ENCODE data around the gene HEY2.
"Not testable (repeated sequence)": the region's sequence is repeated elsewhere in the genome, so short reads cannot be mapped to it uniquely, and the experiment has no call there.

HEY2 gene

DNA sequence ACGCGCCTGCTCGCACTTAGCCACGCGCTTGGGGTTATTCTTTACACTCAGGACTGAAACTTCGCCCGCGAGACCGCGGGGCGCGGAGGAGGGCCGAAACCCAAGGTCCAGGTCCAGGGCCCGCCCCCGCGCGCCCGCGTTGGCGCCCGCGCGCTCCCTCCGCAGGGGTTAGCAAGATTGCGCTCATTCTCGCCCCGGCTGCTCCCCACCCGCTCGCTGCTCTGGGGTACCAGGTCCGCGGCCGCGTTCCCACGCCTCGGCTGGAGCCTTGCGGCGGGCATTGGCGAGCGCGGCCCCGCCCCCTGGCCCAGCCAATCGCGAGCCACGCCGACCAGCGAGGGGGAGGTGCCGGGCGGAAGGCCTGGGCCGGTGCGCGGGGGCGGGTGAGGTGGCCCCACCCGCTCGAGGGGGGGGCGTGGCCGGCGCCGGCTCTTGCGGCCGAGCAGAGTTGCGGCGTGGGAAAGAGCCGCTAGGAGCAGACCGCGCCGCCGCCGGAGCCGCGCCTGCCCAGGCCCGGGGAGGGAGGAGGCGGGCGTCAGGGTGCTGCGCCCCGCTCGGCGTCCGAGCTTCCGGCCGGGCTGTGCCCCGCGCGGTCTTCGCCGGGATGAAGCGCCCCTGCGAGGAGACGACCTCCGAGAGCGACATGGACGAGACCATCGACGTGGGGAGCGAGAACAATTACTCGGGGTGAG, at the start of gene HEY2:
Gene HEY2, plus strand, starts transcription at position 460 of the 692 bp plus-strand sequence. Its CDS starts 145 bp downstream, at position 605.
- no peak for DNase-seq (ENCODE audit: low read depth, low spot score)

DNA sequence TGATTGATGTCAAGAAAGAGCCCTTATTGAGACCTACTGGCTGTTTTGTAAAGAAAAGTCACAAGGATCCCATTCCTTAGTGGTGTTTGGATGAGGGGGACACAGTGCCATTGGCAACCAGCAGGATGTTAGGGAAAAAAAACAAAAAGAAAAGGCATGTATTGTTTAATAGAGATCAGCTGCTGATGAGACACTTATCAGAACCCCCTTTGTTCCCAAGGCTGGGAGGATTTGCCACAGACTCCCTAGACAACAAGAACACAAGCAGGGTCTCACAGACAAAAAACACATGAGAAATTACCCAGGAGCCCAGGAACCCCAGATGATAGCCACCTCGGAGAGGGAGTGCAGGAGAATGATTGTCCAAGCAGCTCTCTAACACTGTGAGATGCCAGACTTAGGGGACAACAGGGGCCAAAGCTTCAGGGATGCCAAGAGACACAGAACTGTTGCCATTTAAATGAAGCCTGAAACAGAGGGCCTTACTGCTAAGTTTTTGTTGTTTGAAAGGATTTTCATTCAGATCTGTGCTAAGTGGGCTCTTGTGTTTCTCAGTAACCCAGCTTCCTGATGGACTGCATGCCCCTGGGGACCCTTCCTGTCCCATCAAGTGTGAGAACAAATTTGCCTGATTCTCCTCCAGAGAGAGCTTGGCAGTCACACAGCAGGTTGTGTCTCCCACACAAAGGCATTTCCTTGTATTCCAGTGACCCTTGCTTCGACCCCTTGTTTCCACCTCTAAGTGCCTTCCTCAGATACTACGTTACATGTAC, 48.7 kb upstream of the HEY2 start:
- DNase-seq (ENCODE audit: low read depth, low spot score), result no peak

DNA sequence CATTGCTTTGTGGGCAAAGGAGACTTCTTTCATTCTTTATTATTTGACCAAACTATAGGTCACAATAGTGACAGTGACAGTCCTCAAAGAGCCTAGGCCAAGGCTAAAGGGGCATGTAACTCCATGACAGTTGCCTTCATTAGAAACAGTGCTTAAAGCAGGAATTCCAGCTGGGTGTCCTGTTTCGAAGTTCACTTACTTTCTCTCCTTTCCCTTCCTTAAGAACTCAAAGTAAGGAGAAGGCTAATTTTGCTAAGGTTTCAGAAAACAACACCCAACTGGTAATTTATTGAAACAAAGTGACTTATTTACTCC, 48.1 kb upstream of the HEY2 start:
- DNase-seq (ENCODE audit: low read depth, low spot score), result no peak

DNA sequence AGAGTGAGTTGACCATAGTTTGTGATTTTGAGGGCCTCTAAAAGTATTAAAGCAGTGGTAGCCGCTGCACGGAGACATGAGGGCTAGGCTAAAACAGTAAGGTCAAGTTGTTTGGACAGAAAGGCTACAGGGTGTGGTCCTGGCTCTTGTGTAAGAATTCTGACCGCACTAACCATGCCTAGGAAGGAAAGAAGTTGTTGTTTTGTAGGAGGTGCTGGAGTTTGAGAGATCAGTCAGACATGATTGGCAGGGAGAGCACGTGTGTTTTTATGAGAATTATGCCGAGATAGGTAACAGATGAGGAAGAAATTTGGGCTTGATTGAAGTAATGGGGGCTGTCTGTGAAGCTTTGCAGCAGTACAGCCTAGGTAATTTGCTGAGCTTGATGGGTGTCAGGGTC, 45.5 kb upstream of the HEY2 start:
- DNase-seq (ENCODE audit: low read depth, low spot score), result not testable (repeated sequence)

DNA sequence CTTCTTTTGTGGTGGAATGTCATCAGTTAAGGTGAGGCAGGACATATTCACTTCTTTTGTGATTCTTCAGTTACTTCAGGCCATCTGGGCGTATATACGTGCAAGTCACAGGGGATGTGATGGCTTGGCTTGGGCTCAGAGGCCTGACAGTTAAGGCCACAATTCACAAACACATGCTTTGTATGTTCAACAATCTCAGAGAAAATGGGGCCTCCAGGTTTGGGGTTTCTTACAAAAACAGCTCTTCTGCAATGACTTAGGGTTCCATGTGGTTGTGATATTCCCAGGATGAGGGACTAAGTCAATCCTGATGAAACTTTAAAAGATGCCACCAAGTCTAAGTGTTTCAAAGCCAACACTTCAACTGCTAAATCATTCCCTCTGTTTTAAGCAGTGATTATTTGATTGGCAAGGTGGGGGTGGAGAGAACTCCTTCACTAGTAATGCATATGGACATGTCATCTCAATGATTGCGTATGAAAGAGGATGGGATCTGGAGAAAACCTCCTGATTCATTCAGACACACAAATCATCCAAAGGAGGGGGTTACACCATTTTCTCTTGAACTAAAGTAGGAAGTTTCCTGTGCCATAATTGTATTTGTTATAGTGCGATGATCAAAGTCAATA, 41.7 kb upstream of the HEY2 start:
- DNase-seq (ENCODE audit: low read depth, low spot score), result no peak

DNA sequence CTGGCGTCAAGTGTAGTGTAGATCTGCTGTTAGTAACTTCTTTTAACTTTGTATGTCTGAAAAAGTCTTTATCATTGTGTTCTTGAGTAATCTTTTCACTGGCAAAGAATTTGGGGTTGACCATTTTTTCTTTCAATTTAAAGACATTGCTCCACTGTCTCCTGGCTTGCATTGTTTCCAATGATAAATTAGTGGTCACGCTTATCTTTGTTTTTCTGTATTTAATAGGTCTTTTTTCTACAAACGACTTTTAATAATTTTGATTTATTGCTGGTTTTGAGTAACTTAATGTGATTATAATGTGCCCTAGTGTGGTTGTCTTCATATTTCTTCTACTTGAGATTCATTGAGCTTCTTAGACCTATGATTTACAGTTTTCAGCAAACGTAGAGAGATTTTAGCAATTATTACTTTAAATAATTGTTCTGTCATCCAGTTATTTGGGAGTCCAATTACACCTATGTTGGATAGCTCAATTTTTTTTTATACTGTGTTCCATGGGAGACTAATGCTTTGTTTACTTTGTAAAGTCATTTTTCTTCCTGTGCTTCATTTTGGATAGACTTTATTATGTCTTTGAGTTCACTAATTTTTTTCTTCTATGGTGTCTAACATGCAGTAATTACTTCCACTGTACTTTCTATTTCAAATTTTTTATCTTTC, 38.3 kb upstream of the HEY2 start:
- DNase-seq (ENCODE audit: low read depth, low spot score), result no peak

DNA sequence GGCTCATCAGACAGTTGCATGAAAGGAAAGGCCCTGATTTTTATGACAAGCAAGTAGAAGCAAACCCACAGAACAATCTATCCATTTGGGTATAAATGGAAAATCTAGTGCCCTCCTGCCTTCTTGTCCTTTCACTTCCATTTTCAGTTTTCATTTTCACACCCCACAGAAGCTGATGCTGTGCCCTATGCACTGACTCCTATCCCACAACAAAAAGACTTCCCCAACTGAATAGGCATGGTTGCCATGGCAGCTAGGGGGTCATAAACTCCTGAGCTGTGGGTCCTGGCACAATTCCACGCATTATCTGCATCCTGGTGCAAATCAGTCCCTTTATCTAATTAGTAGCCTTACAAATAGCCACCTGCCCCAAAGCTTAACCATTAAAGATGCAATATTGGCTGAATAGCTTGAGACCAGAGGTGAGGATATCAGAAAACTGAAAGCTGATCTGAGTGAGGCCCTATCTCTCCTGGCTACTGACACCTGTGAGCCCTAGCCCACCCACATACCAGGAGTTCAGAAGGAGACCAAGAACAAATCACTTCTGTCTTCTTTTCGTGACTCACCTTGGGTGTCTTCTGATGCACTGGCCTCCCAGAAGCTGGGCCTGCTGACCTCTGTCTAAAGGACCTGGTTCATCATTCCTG, 34.9 kb upstream of the HEY2 start:
- DNase-seq (ENCODE audit: low read depth, low spot score), result no peak

DNA sequence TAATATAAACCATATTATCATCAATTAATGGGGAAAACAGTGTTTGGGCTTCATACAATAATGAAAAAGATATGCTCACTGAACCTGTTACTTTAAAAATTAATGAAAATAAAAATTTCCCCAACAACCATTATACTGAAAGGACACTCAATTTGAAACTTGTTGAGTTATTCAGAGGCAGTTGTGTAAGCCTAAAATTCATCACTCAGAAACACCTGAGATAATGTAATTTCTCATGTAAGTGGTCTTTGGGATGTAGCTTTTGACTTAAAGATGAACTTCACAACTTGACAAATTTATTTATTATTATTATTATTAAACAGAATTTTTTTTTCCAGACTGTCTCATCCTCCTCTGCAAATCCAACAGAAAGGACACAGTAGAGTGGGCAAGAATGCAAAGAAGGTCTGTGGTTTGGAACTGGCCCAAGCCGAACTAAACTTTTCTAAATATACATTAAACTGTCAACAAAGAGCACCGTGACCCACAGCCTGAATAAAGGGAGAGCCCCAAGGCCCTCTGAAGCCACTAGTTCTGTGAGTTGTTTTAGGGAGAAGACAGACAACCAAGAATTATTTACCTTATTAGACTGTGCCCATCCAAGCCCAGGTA, 32.2 kb upstream of the HEY2 start:
- DNase-seq (ENCODE audit: low read depth, low spot score), result no peak

DNA sequence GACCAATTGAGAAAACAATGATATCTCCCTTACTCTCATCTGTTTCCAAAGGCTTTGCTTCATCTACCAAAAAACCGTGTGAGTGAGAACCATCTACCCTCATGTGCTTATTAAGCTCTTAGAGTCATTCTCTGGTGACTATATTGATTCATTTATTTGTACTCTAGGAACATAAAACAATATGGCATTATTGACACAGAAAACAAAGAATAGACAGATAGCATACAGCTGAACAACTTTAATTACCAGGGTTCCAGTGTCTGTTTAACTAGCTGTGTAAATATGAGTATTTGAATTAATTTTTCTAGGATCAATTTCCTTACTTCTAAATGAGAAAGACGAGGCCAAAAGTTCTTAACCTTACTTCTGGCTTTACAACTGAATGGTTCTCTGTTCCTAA, 31.3 kb upstream of the HEY2 start:
- no peak for DNase-seq (ENCODE audit: low read depth, low spot score)

DNA sequence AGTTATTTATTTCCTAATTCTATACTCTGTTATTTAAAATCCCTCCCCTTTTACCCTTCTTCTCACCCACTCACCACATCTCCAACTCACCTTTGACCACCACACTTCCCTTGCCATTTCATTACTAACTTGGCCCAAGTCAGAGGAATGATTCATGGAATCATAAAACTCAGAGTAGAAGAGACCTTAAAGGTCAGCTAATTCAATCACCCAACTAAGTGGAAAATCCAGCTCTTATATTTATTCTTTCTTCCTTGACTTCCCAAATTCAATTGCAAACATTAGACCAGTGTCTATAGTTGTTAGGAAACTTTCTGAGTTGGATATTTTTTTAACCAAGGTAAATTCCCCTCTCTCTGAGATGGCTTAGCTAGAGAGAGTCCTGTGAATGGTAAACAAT, 26.5 kb upstream of the HEY2 start:
- no peak for DNase-seq (ENCODE audit: low read depth, low spot score)

DNA sequence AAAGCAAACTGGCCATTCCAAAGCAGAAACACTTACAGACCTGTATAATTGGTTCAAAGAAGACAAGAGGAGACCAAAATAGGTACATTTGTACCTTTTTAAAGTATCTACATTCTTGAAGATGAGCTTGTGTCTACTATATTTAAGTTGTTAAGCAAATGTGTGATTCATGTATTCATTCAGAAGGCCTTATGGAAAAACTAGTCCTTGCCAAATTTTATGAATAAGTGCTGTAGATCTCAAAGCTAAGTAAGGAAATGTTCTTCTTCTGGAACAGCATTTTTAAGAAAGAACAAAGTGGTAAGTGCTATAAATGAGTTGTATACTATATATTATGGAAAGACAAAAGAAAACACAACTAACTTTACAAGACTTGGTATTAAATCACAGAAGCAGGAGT, 22.2 kb upstream of the HEY2 start:
- DNase-seq (ENCODE audit: low read depth, low spot score), result no peak

DNA sequence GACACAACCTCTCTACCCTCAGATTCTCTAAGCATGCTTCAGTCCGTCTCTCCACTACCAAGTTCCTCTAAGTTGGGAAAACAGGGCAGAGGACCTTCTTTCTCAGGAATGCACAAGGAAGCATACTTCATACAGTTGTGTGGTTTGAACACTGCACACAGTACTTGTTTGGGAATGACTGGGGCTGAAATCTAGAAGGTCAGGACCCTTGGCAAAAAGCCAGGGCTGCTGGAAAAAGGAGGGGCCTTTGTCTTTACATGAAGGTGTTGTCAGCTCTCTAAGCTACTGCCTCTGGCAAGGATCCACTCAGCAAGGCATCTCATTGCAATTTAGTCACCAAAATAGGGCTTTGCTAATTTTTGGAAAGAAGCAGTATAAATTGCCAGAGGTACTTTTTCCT, 20.7 kb upstream of the HEY2 start:
- no peak for DNase-seq (ENCODE audit: low read depth, low spot score)

DNA sequence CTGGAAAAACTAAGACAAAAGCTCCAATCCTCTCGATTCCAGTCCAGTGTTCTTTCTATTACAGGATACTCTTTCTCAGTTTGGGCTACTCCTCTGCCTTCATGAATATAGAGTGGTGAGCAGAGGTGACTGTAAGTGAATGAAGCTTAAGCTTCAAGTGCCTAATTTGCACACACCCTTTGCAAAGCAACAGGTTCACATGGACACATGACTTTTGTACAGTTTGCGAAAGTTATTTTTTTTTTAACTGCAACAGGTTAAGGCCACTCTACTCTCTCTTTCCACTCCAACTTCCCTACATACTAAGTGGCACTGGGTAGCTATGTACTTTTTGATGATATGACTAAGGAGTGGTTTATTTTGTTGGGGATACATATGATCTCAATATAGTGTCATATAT, 19.4 kb upstream of the HEY2 start:
- no peak for DNase-seq (ENCODE audit: low read depth, low spot score)

DNA sequence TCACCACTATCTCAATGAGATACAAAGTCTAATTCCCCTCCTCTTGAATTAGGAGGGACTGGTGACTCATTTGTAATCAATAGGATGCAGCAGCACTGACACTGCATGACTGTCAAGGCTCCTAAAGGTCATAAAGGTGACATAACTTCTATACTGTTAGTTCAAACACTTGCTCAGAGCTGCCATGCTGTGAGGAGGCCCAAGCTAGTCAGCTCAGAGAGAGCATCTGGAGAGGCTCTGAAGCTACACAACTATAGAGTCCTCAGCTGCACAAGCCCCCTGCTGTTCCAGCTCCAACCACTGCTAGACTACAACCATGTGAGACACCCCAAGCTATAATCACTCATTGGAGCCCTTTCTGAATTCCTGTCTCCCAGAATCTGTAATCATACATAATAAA, 17.0 kb upstream of the HEY2 start:
- no peak for DNase-seq (ENCODE audit: low read depth, low spot score)

DNA sequence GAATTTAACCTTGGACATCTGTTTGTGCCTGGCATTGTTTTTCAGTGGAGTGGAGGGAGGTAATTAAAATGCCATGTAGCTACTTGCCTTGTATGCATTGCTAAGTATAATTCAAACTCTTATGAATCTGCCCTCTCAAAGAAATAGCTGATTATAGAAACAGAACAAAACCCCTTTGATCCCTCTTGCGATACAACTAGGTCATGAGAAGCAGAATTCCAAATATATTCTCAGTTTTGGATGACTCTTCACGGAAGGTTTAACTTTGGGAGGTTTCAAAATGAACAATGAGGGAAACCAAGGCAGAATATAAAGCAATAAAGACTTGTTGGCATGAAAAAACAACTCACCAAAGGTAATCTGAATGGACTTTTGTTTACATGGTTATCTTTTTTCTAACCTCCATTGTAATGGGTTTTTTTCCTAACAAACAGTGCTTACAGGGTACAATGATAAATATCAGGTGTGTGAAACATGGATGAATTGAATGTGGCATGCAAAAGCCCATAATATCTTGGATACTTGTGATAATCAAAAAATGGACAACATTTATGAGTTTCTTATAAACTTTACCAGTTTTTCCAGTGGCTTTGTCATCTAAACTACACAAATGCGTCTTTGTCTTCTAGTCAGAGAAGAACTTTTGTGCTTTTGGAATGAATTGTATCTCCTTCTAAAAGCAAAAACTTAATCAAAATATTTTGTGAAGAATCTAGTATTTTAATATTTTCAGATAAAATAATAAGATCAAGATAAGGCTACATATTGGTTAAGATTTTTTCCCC, 15.7 kb upstream of the HEY2 start:
- DNase-seq (ENCODE audit: low read depth, low spot score), result no peak

DNA sequence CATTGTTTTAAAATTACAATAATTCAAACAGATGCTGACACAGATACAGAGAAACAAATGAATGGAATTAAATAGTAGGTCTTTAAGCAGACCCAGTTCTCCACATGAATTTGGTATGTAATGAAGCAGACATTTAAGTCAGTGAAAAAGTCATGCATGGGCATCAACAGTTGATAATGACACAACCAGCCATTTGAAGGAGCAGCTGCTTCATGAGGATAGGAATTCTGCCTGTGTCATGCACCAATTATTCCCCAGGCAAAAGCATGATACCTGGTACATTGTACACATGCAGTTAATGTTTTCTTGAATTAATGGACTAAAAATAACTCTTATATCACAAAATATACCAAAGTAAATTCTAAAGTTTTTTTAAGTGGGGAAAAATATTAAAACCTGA, 11.2 kb upstream of the HEY2 start:
- no peak for DNase-seq (ENCODE audit: low read depth, low spot score)

DNA sequence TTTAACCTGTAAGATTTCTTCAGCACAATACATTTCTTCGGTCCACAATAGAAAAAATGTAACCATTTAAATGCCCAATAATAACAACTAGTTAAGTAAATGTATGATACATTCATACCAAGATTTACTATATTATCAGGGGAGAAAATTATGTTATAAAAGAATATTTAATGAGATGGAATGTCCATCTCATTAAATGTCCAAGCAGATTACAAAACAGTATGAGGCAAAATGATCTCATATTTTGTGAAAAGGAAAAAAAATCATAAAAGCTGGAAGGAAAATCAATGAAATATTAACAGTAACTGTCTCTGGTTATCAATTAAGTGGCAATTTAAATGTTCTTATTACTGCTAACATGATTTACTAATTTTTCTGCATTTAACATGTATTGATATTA, 10.1 kb upstream of the HEY2 start:
- no peak for DNase-seq (ENCODE audit: low read depth, low spot score)

DNA sequence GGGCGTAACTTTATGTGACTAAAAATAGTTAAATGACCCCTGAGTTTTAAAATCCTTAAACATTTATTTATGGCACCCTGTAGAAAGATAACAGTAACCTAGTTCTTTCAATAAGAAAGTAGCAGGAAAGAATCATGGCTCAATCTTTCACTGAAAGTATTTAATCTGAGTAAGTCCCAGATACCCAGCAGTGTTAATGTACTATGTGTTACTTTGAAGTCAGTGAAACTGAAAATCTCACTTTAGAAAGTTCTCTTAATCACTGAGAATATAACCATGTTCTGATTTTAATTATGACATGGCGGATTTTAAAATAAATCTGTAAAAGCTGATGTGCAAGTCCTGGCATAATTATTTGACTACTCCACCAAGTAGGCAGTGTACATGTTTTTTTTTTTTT, 8.1 kb upstream of the HEY2 start:
- no peak for DNase-seq (ENCODE audit: low read depth, low spot score)

DNA sequence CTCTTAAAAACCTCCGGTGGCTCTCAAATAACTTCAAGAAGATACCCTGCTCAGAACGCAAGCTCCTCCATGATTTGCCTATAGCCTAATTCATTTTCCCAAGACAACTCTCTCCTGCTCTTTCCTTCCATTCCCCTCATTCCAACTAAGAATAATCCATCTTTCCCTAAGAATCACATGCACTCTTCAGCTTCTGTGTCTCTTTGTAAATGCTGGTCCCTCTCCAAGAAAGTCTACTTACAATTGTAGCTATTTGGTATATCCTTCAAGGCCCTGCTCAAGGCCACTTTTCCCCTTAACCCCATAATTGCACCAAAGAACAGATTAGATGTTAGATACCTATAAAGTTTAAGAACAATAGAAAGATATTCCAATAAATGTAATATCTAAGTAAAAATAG, 7.4 kb upstream of the HEY2 start:
- no peak for DNase-seq (ENCODE audit: low read depth, low spot score)

DNA sequence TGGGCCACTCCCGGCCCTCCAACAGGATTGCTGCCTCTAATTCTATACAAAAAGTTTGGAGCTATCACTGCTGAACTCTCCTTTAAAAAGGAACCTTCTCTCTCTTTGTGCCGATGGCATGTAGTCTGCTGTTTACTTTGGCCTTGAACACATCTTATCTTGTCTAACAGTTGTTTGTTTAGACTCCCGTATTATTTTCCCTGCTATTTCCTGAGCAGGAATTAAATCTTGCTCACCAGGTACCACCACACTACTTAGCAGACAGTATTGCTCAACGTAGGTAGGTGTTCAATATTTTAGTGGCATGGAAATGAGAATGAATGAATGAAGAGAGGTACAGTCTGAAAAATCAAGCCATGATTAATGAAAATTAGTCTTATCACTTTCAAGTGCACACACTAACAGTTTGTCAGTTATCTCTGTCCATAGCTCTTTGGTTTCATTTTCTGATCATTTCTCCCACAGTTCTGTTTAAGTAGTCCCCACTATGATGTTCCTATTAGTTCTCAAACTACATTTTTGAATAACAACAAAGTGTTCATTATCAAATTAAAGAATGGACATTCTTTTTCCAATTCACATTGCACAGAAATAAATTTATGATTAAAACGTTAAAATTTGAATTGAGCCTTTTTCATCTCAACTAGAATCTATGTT, 6.8 kb upstream of the HEY2 start:
- DNase-seq (ENCODE audit: low read depth, low spot score), result no peak

Data from iPS DF 19.7 (cell line).